HL-60/S4 treated with phorbol 12-myristate 13-acetate at 8.2 ng/mL for 4 days and 3 days (cell line): Measurements from ENCODE around the gene SMOC1.

Source experiments
- in situ Hi-C: fragments of 300-500 bp; cut with MboI; formaldehyde crosslinking; loops from 2 replicates; pipeline ENCODE4 v1.15.0; 2022; ENCODE audit warnings: low sequenced_read_pairs

The SMOC1 gene

DNA sequence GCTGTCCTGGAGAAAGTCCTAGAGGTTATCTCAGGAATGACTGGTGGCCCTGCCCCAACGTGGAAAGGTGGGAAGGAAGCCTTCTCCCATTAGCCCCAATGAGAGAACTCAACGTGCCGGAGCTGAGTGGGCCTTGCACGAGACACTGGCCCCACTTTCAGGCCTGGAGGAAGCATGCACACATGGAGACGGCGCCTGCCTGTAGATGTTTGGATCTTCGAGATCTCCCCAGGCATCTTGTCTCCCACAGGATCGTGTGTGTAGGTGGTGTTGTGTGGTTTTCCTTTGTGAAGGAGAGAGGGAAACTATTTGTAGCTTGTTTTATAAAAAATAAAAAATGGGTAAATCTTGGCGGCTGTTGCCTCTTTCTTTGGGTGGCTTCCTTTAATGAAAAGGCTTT lies 152.8 kb downstream of the SMOC1 start:
- in situ Hi-C loops: no loop called here

DNA sequence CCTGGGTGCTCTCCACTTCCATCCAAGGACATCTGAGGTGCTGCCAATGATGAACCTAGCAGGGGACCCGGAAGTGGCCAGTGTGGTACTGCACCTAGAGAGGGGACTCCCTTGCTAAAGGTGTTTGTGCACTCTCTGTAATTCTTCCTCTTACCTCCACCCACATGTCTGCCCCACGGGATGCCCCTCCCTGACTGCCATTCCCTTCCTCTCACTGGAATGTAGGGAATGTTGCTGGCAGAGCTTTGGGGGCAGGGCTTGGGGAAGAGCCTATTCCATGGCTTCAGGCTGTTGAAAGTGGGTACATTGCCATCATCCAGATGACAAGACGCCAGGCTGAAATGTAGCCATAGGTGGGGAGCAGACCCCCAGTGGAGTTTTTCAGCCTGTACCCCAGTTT lies 153.2 kb downstream of the SMOC1 start:
- in situ Hi-C loops: no loop called here

DNA sequence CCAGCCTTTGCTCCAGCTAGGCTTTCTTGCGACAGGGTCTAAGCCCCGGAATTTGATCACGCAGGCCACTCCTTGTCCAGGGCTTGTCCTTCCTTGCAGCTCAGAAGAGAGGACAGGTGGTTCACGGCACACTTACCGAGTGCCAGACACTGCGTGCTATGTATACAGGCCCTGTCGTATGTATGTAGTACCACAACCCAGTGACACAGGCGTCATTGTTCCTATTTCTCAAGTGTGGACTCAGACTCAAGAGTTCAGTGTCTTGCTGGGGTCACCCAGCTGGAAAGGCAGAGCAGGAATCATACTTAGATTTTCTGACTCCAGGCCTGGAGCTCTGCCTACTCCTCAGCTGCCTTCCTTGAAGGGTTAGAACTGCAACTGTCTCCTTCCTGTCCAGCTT lies 153.9 kb downstream of the SMOC1 start:
- in situ Hi-C loops: no loop called here

DNA sequence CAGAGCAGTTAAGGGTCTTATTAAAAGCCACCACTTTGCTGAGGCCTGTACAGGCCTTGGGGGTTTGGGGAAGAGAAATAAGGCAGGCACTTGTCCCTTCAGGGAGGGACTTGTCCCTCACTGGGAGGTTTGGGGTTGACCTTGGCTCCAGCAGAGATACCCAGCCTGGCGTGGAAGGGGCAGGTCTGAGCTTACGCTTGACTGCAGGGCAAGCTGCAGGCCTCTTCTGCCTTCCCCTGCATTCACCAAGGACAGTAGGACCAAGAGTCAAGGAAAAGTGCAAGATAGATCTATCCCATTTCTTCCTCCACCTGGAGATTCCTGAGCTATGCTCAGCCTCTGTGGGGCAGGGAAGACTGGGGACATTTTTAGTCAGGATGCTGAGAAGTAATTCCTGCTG lies 154.3 kb downstream of the SMOC1 start:
- in situ Hi-C loops: no loop called here

DNA sequence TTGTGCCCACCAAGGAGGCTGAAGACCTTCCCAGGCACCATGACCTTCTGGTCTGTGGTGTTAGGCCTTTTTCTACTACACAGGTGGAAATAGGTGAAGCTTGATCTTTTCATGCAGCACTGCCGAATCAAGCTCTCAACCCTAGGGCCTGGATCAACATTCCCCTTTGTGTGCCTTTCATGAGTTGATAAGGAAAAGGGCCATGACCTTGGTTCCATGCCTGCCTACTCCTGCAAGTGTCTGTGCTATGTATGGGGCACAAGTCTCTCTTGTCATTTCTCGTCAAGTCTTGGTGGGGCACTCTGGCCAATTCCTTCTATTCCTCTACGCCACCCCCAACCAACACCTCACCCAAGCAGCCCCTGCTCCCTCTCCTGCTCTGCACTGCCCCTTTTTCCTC lies 155.0 kb downstream of the SMOC1 start:
- in situ Hi-C loops: no loop called here

DNA sequence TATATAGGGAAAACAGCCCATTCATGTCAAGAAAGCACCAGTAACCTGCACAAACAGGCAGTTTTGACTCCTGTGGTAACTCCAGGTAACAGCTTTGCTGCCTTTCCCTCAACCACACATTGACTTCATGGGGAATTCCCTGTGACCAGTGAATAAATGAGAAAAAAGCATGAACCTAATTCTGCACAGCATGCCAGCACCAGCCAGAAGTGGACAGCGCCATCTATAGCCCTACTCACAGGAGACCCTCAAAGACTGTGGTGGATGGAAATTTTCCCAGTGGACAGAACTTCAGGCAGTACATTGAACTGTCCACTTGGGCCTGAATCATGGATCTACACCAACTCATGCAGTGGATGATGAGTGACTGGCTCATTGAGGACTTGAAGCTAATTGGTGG lies 157.4 kb downstream of the SMOC1 start:
- in situ Hi-C loops: no loop called here

DNA sequence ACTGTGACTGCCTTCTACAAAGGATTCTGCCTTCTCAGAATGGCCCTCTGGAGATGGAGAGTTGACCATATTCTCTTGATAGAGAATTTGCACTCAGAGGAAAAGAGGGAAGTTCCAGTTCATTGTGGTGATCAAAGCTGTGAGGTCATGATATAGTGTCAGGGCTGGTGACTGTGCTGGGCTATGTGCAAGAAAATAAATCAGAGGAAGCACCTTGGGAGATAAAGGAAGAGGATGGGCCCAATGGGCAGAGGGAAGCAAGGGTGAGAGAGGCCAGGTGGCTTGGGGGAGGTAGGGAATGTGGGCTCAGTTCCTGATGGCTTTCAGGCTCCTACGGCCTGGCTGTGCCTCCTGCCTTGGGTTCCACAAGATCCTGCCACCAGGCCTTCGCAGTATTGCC lies 163.8 kb downstream of the SMOC1 start:
- in situ Hi-C loops: no loop called here

DNA sequence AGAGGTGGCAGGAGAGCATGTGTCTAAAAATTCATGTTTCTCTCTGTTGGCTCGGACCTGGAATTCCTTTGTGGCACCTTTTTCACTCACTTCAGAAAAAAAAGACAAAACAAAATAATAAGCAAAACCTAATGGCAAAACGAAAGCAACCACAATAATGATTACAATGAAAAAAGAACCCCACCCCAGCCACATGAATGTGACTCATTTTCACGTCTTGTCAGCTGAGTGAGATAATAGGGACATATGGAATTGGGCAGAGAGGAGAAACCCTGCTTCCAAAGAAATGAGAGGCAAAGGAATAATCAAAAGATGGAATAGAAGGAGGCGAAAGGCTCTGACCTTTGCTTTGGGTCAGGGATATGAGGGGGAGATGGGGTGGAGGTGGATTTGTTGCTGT lies 166.1 kb downstream of the SMOC1 start:
- in situ Hi-C loops: no loop called here

DNA sequence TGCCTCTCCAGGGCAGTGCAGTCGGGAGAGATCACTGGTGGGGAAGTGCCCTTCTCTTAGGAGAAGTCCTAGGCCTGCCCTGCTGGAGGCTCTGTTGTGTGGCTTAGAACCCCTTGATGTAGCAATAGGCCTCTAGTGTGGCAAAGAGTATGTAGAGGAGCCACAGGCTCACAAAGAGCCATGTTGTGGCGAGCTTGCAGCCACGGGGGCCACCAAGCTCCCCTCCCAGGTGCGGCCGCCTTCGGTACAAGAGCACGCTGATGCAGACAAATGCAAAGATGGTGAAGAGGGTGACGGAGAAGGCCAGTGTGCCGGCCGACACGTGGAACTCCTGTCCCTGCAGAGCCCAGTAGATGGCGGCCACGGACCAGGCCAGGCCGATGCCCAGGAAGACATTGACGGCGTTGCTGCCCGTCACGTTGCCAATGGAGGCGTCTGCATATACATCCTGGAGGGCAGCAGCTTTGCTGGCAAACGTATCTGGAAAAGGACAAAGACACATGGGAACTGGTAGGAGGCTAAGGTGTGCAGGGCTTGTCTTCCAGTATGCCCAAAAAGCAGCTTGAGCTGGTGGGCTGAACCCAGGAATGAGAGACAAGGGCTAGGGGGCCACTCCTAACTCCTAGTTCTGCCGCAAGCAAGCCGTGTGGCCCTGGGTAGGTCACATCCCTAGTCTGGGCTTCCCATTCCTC lies 166.8 kb downstream of the SMOC1 start:
- in situ Hi-C loops: no loop called here

DNA sequence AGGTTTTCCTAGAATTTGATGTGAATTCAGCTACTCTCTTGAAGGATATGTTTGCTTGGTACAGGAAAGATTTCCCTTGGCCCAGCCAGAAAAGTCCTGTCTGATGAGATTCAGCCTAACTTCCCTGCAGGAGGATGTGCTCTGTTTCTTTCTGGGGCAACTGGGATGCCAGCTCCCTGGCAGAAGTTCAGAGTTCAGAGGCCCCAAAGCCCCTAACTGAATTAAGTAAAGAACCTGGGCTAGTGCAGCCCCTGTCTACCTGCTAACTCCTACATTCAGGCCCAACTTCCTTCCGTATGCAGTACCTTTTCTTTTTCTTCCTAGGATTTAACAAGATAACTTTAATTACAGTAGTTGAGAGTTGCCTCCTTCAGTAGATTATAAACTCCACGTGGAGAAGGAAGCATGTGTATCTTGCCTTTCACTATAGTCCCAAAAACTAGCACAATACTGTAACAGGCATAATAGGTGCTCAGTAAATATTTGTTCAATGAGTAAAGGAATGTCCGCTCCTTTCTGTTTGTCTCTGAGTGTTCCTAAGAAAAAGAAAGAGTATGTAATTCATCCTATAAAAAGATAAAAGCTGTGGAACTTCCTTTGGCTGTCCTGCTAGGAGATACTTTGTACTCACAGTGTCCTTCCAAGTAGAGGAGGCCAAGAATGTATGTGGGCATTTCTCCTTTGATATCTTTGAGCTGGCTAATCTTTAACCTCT lies 168.5 kb downstream of the SMOC1 start:
- in situ Hi-C loops: no loop called here

DNA sequence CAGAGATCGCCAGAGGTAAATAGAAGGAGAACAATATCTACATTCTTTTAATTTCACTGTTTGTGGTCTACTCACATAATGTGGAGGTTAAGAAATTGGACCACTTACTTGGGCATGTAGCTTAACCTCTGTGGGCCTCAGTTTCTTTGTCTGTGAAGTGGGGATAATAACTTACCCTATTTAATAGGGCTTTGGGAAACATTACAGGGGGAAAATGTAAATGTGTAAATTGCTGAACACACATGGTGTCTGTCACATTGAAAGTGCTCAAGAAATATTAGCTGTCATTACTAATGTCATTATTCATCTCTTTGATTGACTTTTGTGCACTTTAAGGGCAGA lies 169.1 kb downstream of the SMOC1 start:
- in situ Hi-C loops: no loop called here

DNA sequence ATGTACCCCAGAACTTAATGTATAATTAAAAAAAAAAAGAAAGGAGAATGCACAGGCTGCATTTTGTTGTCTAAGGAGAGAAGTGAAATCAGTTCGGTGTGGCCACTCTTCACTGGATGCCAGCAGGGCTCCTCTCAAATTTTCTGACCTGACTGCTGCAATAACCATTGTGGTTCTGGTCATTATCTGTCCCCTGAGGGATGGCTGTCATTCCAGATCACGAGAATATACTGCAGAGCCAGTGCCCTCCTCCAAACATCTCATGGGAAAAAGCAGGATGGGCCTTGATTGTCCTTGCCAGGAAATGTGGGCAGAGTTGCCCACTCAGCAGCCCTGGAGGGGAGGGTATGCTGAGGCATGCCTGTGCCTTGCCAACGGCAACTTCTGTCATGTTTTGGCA lies 170.4 kb downstream of the SMOC1 start:
- in situ Hi-C loops: no loop called here

DNA sequence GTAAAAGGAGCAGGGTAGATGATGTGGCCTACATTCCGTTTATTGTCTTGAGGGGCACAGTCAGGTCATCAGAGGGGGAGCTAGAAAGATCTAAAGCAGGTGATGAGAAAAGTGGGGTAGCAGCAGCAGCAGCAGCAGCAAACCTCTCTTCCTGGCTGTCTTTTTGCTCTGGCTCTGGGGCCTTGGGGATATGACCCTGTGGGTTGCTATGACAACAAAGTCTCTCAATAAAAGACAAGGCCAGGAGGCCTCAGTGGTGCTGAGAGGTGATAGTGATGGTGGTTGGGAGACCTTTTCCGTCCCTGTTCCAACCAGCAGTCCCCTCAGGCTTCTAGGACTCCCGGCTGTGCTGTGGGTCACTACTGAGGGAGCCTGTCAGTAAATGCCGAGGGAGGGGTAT lies 170.9 kb downstream of the SMOC1 start:
- in situ Hi-C loops: no loop called here

DNA sequence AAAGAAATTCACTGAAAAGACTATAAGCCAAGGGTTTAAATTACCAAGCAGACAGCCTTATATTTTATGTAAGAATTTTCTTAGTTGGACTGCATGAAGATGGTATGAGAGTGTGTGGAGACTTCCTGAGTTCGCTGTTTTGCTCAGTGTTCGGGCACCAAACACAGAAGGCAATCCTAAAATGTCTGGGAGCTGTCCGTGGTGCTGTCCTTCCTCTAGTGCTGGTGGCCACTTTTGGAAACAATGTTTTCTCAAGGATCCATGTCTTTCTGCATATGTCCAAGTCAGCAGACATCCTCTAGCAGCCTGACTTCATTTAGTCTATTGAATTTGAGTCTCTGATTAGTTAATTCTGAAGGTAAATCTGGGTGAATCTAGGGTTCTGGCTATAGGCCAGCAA lies 173.8 kb downstream of the SMOC1 start:
- in situ Hi-C loops: no loop called here

DNA sequence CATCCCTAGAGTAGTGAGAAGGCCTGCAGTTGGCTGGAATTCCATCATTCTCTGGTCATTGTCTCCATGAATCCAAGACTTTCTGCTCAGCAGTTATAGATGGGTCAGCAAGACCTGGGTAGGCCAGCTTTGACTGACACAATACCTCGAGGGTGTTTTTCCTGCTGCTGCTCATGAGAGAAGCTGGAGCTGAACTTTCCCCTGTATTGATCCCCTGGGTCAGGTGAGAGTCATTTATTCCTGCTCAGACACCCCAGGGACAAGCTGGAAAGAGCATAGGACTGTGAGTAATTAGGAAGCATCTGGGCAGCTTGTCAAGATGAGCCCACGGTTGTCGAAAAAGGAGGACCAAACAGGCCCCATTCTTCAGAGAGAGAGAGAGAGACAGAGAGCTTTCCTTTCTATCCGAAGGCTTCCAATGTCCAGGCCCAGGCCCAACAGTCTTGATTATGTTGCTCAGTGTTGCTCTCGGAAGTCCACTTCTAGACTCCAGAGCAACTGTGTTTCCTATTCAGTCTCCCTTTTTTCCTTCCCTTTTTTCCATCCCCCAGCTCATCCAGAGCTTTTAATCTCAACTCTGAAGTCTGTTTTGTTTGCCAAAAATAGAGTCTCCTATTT lies 178.4 kb downstream of the SMOC1 start:
- in situ Hi-C loops: no loop called here

DNA sequence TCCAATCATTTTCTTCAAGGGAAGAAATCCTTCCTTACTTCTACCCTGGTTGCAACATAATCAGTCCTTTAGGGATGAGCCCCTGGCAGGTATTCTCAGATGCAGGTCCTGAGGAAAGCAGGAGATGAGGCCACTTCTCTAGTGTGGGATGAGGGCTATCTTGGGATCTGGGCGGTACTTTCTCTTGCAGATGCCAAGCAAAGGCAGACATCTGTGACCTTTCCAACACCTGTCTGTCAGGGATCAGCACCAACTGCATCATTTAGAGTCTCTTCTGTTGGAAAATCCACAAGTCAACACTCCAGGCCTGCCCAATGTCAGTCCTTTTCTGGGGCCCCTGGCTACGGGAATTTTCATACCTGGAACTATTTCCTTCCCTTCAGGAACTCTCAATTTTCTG lies 180.3 kb downstream of the SMOC1 start:
- in situ Hi-C loops: no loop called here

DNA sequence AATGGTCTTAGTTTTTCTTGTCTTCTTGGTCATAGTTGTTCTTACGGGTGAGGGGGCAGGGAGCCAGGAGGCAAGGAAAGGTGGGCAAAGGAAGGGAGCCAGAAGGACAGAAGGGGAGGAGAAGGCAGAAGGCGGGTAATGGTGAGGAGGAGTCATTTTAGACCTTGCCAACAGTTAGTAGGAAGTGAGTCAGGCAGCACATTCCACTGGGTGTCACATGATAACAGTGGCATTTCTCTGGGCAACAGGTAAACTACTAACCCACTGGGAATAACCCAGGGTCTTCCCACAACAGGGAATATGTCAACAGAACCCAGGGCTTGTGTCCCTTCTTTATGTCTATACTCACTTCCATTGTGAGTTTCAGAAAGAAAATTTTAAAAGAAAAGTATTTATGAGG lies 181.9 kb downstream of the SMOC1 start:
- in situ Hi-C loops: no loop called here

DNA sequence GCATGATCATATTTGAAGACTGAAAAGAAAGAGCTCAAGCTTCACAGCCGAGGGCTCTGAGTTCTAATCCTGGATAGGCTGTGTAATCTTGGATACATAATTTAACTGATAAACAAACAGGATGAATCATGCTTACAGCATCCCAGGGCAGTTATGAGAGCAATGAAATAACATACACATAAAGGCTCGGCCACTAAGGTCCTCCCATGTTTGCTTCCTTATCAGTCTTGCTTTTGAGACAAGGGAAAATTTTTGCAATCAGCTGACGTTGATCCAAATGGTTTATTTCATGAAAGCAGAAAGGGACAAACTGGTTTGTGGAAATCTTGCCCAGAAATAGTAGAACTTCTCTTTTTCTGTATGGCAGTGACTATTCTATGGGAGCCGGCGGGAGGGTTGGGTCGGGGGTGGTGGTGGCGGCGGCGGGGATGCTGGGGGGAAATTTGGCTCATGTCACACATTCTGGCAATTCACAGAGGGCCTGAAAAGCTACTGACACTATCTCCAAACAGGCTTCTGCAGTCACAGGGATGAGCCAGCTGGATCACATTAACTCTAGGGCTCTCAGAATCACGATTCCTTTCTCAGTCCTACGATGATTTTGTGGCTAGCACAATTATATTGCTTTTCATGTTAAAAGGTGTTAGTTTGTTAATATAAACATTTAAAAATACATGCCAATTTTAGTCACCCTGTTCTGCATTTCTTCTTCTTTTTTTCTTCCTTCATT lies 185.1 kb downstream of the SMOC1 start:
- in situ Hi-C loops: no loop called here

DNA sequence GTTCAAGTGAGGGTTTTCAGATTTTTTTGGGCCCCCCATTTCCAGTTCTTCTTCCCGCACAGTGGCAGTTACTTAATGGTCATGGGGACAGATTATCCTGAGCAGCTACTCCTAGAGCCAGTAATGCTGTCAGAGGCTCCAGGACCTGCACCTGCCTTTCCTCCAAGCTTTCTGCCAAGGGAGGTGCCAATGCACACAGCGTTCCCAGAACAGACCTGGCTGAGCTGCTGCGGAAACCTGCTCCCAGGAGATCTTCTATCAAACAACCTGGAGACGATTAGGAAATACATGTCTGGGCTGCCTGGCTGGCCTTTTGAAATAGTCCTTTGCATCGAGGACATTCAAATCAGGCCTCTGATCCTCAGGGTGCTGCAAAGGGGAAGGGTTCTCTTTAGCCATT lies 188.6 kb downstream of the SMOC1 start:
- in situ Hi-C loops: no loop called here

DNA sequence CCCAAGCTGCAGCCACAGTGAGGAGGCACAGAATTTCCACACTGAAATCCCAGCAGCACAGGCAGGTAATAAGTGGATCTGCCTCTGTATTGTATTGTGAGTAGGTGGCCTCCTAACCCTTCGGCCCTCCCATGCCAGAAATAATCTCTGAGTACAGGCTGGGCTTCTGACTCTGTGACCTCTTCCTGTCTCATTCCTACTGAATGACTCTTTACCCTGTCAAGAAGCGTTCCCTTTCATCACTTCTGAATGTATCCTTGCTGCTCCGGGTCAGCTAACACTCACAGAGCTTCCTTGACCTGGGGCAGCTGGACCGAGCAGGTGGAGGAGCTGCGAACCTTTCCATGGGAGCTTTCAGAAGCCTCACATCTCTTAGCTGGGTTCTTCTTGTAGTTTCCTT lies 190.0 kb downstream of the SMOC1 start:
- in situ Hi-C loops: no loop called here

DNA sequence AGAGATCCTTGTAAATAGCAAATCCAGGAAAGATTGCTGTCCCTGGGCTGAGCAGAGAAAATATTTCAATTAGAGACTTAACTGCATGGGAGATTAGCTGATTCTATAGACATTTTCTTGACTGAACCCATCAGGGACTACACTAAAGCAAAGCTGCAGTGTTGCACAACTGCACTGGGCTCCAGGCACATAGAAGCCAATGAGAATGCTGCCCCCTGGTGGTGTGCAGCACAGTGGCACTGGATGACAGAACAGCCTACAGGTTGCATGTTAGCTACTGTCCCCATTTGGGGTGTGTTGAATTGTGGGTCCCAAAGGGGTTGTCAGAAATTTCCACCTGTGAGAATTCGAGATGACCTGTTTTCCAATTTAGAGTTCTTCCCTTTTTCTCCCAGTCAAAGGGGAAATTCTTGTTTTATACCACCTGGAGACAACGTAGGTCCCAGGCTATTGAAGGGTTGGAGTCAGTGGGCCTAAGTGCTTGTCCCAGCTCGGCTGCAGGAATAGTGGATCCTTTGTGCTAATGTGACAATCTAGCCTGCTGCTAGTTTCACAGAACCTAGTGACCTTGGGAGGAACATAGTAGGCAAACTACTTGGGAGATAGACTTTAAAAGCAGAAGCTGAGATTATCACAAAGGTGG lies 194.8 kb downstream of the SMOC1 start:
- in situ Hi-C loops: no loop called here
